IMR-90 (cell line): ENCODE data around the gene KPNA5. TPM values are rescaled to one million over a fixed set of nuclear protein-coding genes. Genes with fewer than 3 reads are reported as not detected.

ENCODE experiments used
- ATAC-seq: fragments of 200-7000 bp; cut with Tn5 transposase; 2 replicates; pipeline ENCODE4 v1.9.1; 2020; ENCODE audit warnings: low read depth, mild to moderate bottlenecking, moderate library complexity
- BruUV-seq: library from RNA; stranded (reverse); fragments of 400-500 nt; replicated peaks from 2 replicates; lab custom pipeline; 2021; lab: Mats Ljungman, UMichigan
- CTCF ChIA-PET: fragments of 300-600 bp; formaldehyde crosslinking; extraction: SDS; loops from one replicate; lab custom pipeline; 2021; ENCODE audit warnings: antibody characterized with exemption; lab: Yijun Ruan, JAX
- POLR2A ChIA-PET: fragments of 300-600 bp; sonication (Branson Sonifier 250); formaldehyde crosslinking; loops from one replicate; lab custom pipeline; 2022; ENCODE audit warnings: antibody characterized with exemption; ENCODE audit not compliant: unreplicated experiment; lab: Charles Lee
- DNase-seq: peaks from one replicate; pipeline ENCODE4 v3.0.0; 2013
- H2AFZ ChIP-seq: replicated peaks from 2 replicates; pipeline ENCODE3; 2013; ENCODE audit warnings: low read length, mild to moderate bottlenecking; ENCODE audit not compliant: poor library complexity
- H2AK5ac ChIP-seq: 2 replicates; pipeline ENCODE4 v1.6.1; 2013; ENCODE audit warnings: low read depth, low read length, inconsistent platforms
- H2AK9ac ChIP-seq: replicated peaks from 2 replicates; pipeline ENCODE3; 2013; ENCODE audit warnings: mild to moderate bottlenecking, low read depth, low read length, moderate library complexity; ENCODE audit not compliant: poor library complexity
- H2BK120ac ChIP-seq: 2 replicates; pipeline ENCODE4 v1.6.1; 2013; ENCODE audit warnings: low read depth, low read length, inconsistent platforms
- H2BK15ac ChIP-seq: 3 replicates; pipeline ENCODE4 v1.6.1; 2013; ENCODE audit warnings: low read depth, low read length, inconsistent platforms
- H2BK20ac ChIP-seq: 2 replicates; pipeline ENCODE4 v1.6.1; 2013; ENCODE audit warnings: low read depth, mild to moderate bottlenecking, inconsistent platforms, low read length, moderate library complexity
- H2BK5ac ChIP-seq: 2 replicates; pipeline ENCODE4 v1.6.1; 2013; ENCODE audit warnings: mild to moderate bottlenecking, low read depth, low read length, inconsistent platforms; ENCODE audit not compliant: poor library complexity, severe bottlenecking
- H3K14ac ChIP-seq: replicated peaks from 2 replicates; pipeline ENCODE4 v1.6.1; 2013; ENCODE audit warnings: low read depth, low read length, inconsistent platforms
- H3K18ac ChIP-seq: 2 replicates; pipeline ENCODE4 v1.6.1; 2013; ENCODE audit warnings: low read depth, low read length, control low read depth
- H3K23ac ChIP-seq: 2 replicates; pipeline ENCODE4 v1.6.1; 2013; ENCODE audit warnings: low read depth, low read length, inconsistent platforms
- H3K27ac ChIP-seq: 2 replicates; pipeline ENCODE4 v1.5.1; 2013; ENCODE audit warnings: mild to moderate bottlenecking, control low read depth, low read length; ENCODE audit not compliant: insufficient read depth
- H3K27me3 ChIP-seq: 2 replicates; pipeline ENCODE4 v1.6.1; 2013; ENCODE audit warnings: low read length; ENCODE audit not compliant: control insufficient read depth, insufficient read depth
- H3K36me3 ChIP-seq: 2 replicates; pipeline ENCODE4 v1.6.1; 2013; ENCODE audit warnings: low read length, mixed read lengths; ENCODE audit not compliant: control insufficient read depth, insufficient read depth
- H3K4ac ChIP-seq: 2 replicates; pipeline ENCODE4 v1.6.1; 2013; ENCODE audit warnings: low read depth, low read length, inconsistent platforms
- H3K4me1 ChIP-seq: 2 replicates; pipeline ENCODE4 v1.6.1; 2013; ENCODE audit warnings: low read length, mixed read lengths; ENCODE audit not compliant: control insufficient read depth, insufficient read depth
- H3K4me2 ChIP-seq: 2 replicates; pipeline ENCODE4 v1.6.1; 2013; ENCODE audit warnings: low read depth, mild to moderate bottlenecking, control low read depth, low read length, moderate library complexity
- H3K4me3 ChIP-seq: 2 replicates; pipeline ENCODE4 v1.5.1; 2013; ENCODE audit warnings: low read depth, mild to moderate bottlenecking, control low read depth, low read length, moderate library complexity; ENCODE audit not compliant: insufficient read depth
- H3K56ac ChIP-seq: 2 replicates; pipeline ENCODE4 v1.6.1; 2013; ENCODE audit warnings: low read length, inconsistent platforms; ENCODE audit not compliant: insufficient read depth; ENCODE audit errors: extremely low read depth
- H3K79me1 ChIP-seq, 2 experiments: 2 replicates each; pipeline ENCODE4 v1.6.1; 2013; ENCODE audit warnings: low read length in 2 of 2, inconsistent platforms in 1 of 2, low read depth in 1 of 2
- H3K9ac ChIP-seq: 2 replicates; pipeline ENCODE4 v1.6.1; 2013; ENCODE audit warnings: low read depth, low read length, control low read depth
- H3K9me1 ChIP-seq: 2 replicates; pipeline ENCODE4 v1.6.1; 2013; ENCODE audit warnings: low read length, inconsistent platforms; ENCODE audit not compliant: insufficient read depth
- H3K9me3 ChIP-seq: 2 replicates; pipeline ENCODE4 v1.6.1; 2013; ENCODE audit warnings: low read length; ENCODE audit not compliant: control insufficient read depth, insufficient read depth
- H4K20me1 ChIP-seq: 2 replicates; pipeline ENCODE4 v1.6.1; 2013; ENCODE audit warnings: low read length, inconsistent platforms; ENCODE audit not compliant: insufficient read depth
- H4K5ac ChIP-seq: 2 replicates; pipeline ENCODE4 v1.6.1; 2013; ENCODE audit warnings: mild to moderate bottlenecking, low read depth, low read length, control low read depth
- H4K8ac ChIP-seq, 2 experiments: 2 replicates each; pipeline ENCODE4 v1.6.1; 2013; ENCODE audit warnings: low read depth in 2 of 2, low read length in 2 of 2, control low read depth in 1 of 2, inconsistent platforms in 1 of 2
- H4K91ac ChIP-seq: 2 replicates; pipeline ENCODE4 v1.6.1; 2013; ENCODE audit warnings: low read depth, low read length, inconsistent platforms; ENCODE audit not compliant: insufficient read depth
- BHLHE40 ChIP-seq: fragments of 150-350 bp; IDR thresholded peaks from 2 replicates; pipeline ENCODE4 v1.6.1; 2016; ENCODE audit warnings: mild to moderate bottlenecking, low read depth, low read length
- CEBPB ChIP-seq: IDR thresholded peaks from 2 replicates; pipeline ENCODE4 v1.6.1; 2012; ENCODE audit warnings: low read depth, low read length, improper control_type of control experiment
- CHD1 ChIP-seq: IDR thresholded peaks from 2 replicates; pipeline ENCODE4 v1.6.1; 2012; ENCODE audit warnings: low read depth, low read length, improper control_type of control experiment
- FOS ChIP-seq: fragments of 150-350 bp; IDR thresholded peaks from 2 replicates; pipeline ENCODE4 v1.6.1; 2016; ENCODE audit warnings: low read depth, low read length
- MAFK ChIP-seq: IDR thresholded peaks from 2 replicates; pipeline ENCODE4 v1.6.1; 2012; ENCODE audit warnings: low read depth, low read length, improper control_type of control experiment
- MAZ ChIP-seq: IDR thresholded peaks from 2 replicates; pipeline ENCODE4 v1.6.1; 2012; ENCODE audit warnings: low read depth, mild to moderate bottlenecking, low read length, improper control_type of control experiment, moderate library complexity, borderline replicate concordance
- MXI1 ChIP-seq: IDR thresholded peaks from 2 replicates; pipeline ENCODE4 v1.6.1; 2012; ENCODE audit warnings: low read depth, mild to moderate bottlenecking, low read length, moderate library complexity, borderline replicate concordance
- NFE2L2 ChIP-seq: fragments of 150-350 bp; IDR thresholded peaks from 2 replicates; pipeline ENCODE4 v1.6.1; 2016; ENCODE audit warnings: low read depth, mild to moderate bottlenecking, low read length
- POLR2A ChIP-seq: IDR thresholded peaks from 2 replicates; pipeline ENCODE4 v1.6.1; 2012; ENCODE audit warnings: mild to moderate bottlenecking, low read depth, low read length
- RAD21 ChIP-seq: IDR thresholded peaks from 2 replicates; pipeline ENCODE4 v1.6.1; 2012; ENCODE audit warnings: low read length, improper control_type of control experiment
- RCOR1 ChIP-seq: IDR thresholded peaks from 2 replicates; pipeline ENCODE4 v1.6.1; 2012; ENCODE audit warnings: mild to moderate bottlenecking, low read length, improper control_type of control experiment; ENCODE audit not compliant: insufficient replicate concordance
- RFX5 ChIP-seq: IDR thresholded peaks from 2 replicates; pipeline ENCODE4 v1.8.0; 2012; ENCODE audit warnings: low read depth, mild to moderate bottlenecking, low read length, moderate library complexity
- SMC3 ChIP-seq: fragments of 150-350 bp; IDR thresholded peaks from 2 replicates; pipeline ENCODE4 v1.6.1; 2016; ENCODE audit warnings: low read depth, mild to moderate bottlenecking, antibody characterized with exemption, low read length, moderate library complexity
- WGBS, 2 experiments: methylation state at CpG; one replicate each; pipeline versions ENCODE4 v1.1.5 to v1.1.7; 2013; ENCODE audit warnings: missing lambda C conversion rate in 2 of 2; ENCODE audit not compliant: insufficient read length in 1 of 2; ENCODE audit errors: extremely low coverage in 2 of 2; 5-methylcytosine and 5-hydroxymethylcytosine counted together
- dilution Hi-C: fragments of 300-500 bp; cut with HindIII; formaldehyde crosslinking; loops from one replicate; pipeline ENCODE4 v1.14.3; 2018; ENCODE audit warnings: low sequenced_read_pairs; ENCODE audit not compliant: unreplicated experiment
- in situ Hi-C: fragments of 300-500 bp; cut with MboI; formaldehyde crosslinking; loops from 3 replicates; pipeline ENCODE4 v1.14.3; 2019; ENCODE audit warnings: low sequenced_read_pairs, inconsistent platforms, mixed read lengths
- intact Hi-C: fragments of 100-400 bp; cut with micrococcal nuclease; formaldehyde crosslinking; loops from 2 replicates; pipeline ENCODE4 v1.10.0; 2022
- polyA plus RNA-seq, 3 experiments: library from polyadenylated mRNA; depleted of rRNA; stranded (reverse); fragments of >200 nt; gene quantifications; 2 replicates each; pipeline ENCODE4 v1.2.3, GENCODE V29; 2012; ENCODE audit warnings: low replicate concordance in 1 of 3
- total RNA-seq: library from RNA; depleted of rRNA; stranded (reverse); fragments of >200 nt; gene quantifications from 2 replicates; pipeline ENCODE4 v1.2.3, GENCODE V29; 2012
- TF ChIP-seq, protein P1 (sequence below): conservative IDR thresholded peaks from 2 replicates; pipeline ENCODE4 v1.5.1; 2012; ENCODE audit warnings: mild to moderate bottlenecking, low read depth, low read length, improper control_type of control experiment
- TF ChIP-seq, protein P2 (sequence below): fragments of 150-350 bp; IDR thresholded peaks from 2 replicates; pipeline ENCODE4 v1.6.1; 2017; ENCODE audit warnings: mild to moderate bottlenecking, antibody characterized with exemption, low read length, low read depth
- TF ChIP-seq, protein P3 (sequence below): fragments of 150-350 bp; IDR thresholded peaks from 2 replicates; pipeline ENCODE4 v1.6.1; 2016; ENCODE audit warnings: low read depth, mild to moderate bottlenecking, low read length, moderate library complexity, borderline replicate concordance

The KPNA5 gene
- total and polyA plus RNA-seq, 2 of the 4 experiments (the other 2 are of a cell fraction), result 2.2 to 5.9 TPM

DNA sequence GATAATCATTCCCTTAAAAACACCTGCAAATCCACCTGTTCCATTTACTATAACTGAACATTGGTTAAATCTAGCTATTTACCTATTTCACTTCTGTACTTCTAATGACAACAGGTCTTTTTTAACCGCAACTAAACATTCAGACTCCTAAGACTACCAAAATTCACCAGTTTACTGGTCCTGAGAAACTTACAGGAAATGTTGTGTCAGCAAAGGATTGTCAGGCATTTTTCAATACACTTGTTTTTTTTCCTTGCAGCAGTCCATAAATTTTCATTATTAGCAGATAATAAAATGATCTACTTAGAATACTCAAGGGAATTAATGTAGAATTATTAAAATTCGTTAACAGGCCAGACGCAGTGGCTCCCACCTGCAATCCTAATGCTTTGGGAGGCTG lies 17.7 kb upstream of the KPNA5 start:
- no peak overlapping the region for H2BK20ac ChIP-seq
- ATAC-seq, result no peak
- no TSS peak for BruUV-seq
- no peaks in the 10 kb centered on the region; the same call in 1 of the 2 replicates for H3K4me1 ChIP-seq
- no peak overlapping the region for H2BK120ac ChIP-seq
- no peak for DNase-seq
- H3K4ac ChIP-seq, result no peak overlapping the region
- intact Hi-C loops (no loop called here), dilution Hi-C loops (no loop called here), in situ Hi-C loops (no loop called here)
- no peak overlapping the region for H2AFZ ChIP-seq
- H2AK5ac ChIP-seq, result no peak overlapping the region
- H4K8ac ChIP-seq, result no peak overlapping the region
- no CpG with 5 or more reads among the region's 3 CpGs for WGBS, 2 experiments
- peaks cover 19 to 40% of the 10 kb centered on the region in 2 experiments for H3K79me1 ChIP-seq
- no peak overlapping the region for H3K4me2 ChIP-seq
- H2AK9ac ChIP-seq, result no peak overlapping the region
- H4K20me1 ChIP-seq, result peaks cover 15% of the 10 kb centered on the region; the same call in 1 of the 2 replicates
- no peak overlapping the region for H3K14ac ChIP-seq
- H3K9me3 ChIP-seq, result no peaks in the 10 kb centered on the region
- H2BK5ac ChIP-seq, result no peak overlapping the region
- H3K27ac ChIP-seq, result no peak overlapping the region
- no peak overlapping the region for H3K23ac ChIP-seq
- no peak overlapping the region for H2BK15ac ChIP-seq
- no peaks in the 10 kb centered on the region for H3K27me3 ChIP-seq
- no peak overlapping the region for H3K9ac ChIP-seq
- H3K18ac ChIP-seq, result no peak overlapping the region
- H3K9me1 ChIP-seq, result peaks cover 4% of the 10 kb centered on the region; the same call in 1 of the 2 replicates
- no peak overlapping the region for H3K56ac ChIP-seq
- ChIA-PET POLR2A (no interaction called here), CTCF (no interaction called here)
- H3K4me3 ChIP-seq, result no peak overlapping the region
- H3K36me3 ChIP-seq, result no peaks in the 10 kb centered on the region
- no peak overlapping the region for H4K91ac ChIP-seq
- TF ChIP-seq MAZ (no peak), SMC3 (no peak), MXI1 (no peak), CEBPB (no peak), FOS (no peak), RFX5 (no peak), NFE2L2 (no peak), RCOR1 (no peak), BHLHE40 (no peak), MAFK (no peak), POLR2A (no peak), RAD21 (no peak), CHD1 (no peak)
- TF ChIP-seq, protein P1, sequence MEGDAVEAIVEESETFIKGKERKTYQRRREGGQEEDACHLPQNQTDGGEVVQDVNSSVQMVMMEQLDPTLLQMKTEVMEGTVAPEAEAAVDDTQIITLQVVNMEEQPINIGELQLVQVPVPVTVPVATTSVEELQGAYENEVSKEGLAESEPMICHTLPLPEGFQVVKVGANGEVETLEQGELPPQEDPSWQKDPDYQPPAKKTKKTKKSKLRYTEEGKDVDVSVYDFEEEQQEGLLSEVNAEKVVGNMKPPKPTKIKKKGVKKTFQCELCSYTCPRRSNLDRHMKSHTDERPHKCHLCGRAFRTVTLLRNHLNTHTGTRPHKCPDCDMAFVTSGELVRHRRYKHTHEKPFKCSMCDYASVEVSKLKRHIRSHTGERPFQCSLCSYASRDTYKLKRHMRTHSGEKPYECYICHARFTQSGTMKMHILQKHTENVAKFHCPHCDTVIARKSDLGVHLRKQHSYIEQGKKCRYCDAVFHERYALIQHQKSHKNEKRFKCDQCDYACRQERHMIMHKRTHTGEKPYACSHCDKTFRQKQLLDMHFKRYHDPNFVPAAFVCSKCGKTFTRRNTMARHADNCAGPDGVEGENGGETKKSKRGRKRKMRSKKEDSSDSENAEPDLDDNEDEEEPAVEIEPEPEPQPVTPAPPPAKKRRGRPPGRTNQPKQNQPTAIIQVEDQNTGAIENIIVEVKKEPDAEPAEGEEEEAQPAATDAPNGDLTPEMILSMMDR, result no peak
- TF ChIP-seq, protein P2, sequence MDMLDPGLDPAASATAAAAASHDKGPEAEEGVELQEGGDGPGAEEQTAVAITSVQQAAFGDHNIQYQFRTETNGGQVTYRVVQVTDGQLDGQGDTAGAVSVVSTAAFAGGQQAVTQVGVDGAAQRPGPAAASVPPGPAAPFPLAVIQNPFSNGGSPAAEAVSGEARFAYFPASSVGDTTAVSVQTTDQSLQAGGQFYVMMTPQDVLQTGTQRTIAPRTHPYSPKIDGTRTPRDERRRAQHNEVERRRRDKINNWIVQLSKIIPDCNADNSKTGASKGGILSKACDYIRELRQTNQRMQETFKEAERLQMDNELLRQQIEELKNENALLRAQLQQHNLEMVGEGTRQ, result no peak
- TF ChIP-seq, protein P3, sequence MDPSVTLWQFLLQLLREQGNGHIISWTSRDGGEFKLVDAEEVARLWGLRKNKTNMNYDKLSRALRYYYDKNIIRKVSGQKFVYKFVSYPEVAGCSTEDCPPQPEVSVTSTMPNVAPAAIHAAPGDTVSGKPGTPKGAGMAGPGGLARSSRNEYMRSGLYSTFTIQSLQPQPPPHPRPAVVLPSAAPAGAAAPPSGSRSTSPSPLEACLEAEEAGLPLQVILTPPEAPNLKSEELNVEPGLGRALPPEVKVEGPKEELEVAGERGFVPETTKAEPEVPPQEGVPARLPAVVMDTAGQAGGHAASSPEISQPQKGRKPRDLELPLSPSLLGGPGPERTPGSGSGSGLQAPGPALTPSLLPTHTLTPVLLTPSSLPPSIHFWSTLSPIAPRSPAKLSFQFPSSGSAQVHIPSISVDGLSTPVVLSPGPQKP, result no peak
- no peak overlapping the region for H4K5ac ChIP-seq
